Measurements from ENCODE around the gene STAC.

Gene STAC

GRCh38 chr3:36476286-36476942 lies 96.1 kb downstream of the STAC start:
- TF ChIP-seq POLR2AphosphoS5 (IDR thresholded peaks at IDR 0.05; ENCODE audit: borderline replicate concordance, low read depth, low read length) (no peak), EZH2 (IDR thresholded peaks at IDR 0.05) (no peak), FOXP2 (optimal IDR thresholded peaks at IDR 0.05; ENCODE audit: control extremely low read depth, extremely low read length, insufficient read depth) (no peak)
- no peaks in the 10 kb centered on the region for H3K9me3 ChIP-seq (ENCODE audit: low read depth, low read length)
- no peak for DNase-seq (ENCODE audit: low read depth, low spot score)
- H3K9ac ChIP-seq (ENCODE audit: insufficient read length) = no peak overlapping the region
- no peaks in the 10 kb centered on the region for H3K36me3 ChIP-seq (ENCODE audit: insufficient read depth, low read length)
- no peak overlapping the region for H3K27ac ChIP-seq
- no peak overlapping the region for H3K4me3 ChIP-seq

- H3K9me3 ChIP-seq (ENCODE audit: low read depth, low read length) = no peaks in the 10 kb centered on the region
- TF ChIP-seq EZH2 (IDR thresholded peaks at IDR 0.05) (no peak), POLR2AphosphoS5 (IDR thresholded peaks at IDR 0.05; ENCODE audit: borderline replicate concordance, low read depth, low read length) (no peak), FOXP2 (optimal IDR thresholded peaks at IDR 0.05; ENCODE audit: control extremely low read depth, extremely low read length, insufficient read depth) (no peak)
- no peak overlapping the region for H3K9ac ChIP-seq (ENCODE audit: insufficient read length)
- no peak for DNase-seq (ENCODE audit: low read depth, low spot score)
- H3K27ac ChIP-seq = no peak overlapping the region
- H3K4me3 ChIP-seq = no peak overlapping the region
- H3K36me3 ChIP-seq (ENCODE audit: insufficient read depth, low read length) = no peaks in the 10 kb centered on the region
Observed at GRCh38 chr3:36477655-36478054, 97.4 kb downstream of the STAC start.

GRCh38 chr3:36480911-36481648 lies 100.8 kb downstream of the STAC start:
- no peaks in the 10 kb centered on the region for H3K36me3 ChIP-seq (ENCODE audit: insufficient read depth, low read length)
- no peak for DNase-seq (ENCODE audit: low read depth, low spot score)
- no peak overlapping the region for H3K9ac ChIP-seq (ENCODE audit: insufficient read length)
- H3K9me3 ChIP-seq (ENCODE audit: low read depth, low read length) = no peaks in the 10 kb centered on the region
- no peak overlapping the region for H3K27ac ChIP-seq
- TF ChIP-seq POLR2AphosphoS5 (IDR thresholded peaks at IDR 0.05; ENCODE audit: borderline replicate concordance, low read depth, low read length) = no peak
- no peak for TF ChIP-seq EZH2 (IDR thresholded peaks at IDR 0.05)
- TF ChIP-seq FOXP2 (optimal IDR thresholded peaks at IDR 0.05; ENCODE audit: control extremely low read depth, extremely low read length, insufficient read depth) = no peak
- no peak overlapping the region for H3K4me3 ChIP-seq

GRCh38 chr3:36482256-36482655 lies 102.0 kb downstream of the STAC start:
- no peaks in the 10 kb centered on the region for H3K9me3 ChIP-seq (ENCODE audit: low read depth, low read length)
- H3K4me3 ChIP-seq = no peak overlapping the region
- TF ChIP-seq EZH2 (IDR thresholded peaks at IDR 0.05) = no peak
- no peak for TF ChIP-seq POLR2AphosphoS5 (IDR thresholded peaks at IDR 0.05; ENCODE audit: borderline replicate concordance, low read depth, low read length)
- TF ChIP-seq FOXP2 (optimal IDR thresholded peaks at IDR 0.05; ENCODE audit: control extremely low read depth, extremely low read length, insufficient read depth) = no peak
- DNase-seq (ENCODE audit: low read depth, low spot score) = no peak
- no peak overlapping the region for H3K27ac ChIP-seq
- no peaks in the 10 kb centered on the region for H3K36me3 ChIP-seq (ENCODE audit: insufficient read depth, low read length)
- no peak overlapping the region for H3K9ac ChIP-seq (ENCODE audit: insufficient read length)

- no peak for DNase-seq (ENCODE audit: low read depth, low spot score)
- H3K9me3 ChIP-seq (ENCODE audit: low read depth, low read length) = no peaks in the 10 kb centered on the region
- H3K9ac ChIP-seq (ENCODE audit: insufficient read length) = no peak overlapping the region
- no peak overlapping the region for H3K27ac ChIP-seq
- no peak overlapping the region for H3K4me3 ChIP-seq
- TF ChIP-seq POLR2AphosphoS5 (IDR thresholded peaks at IDR 0.05; ENCODE audit: borderline replicate concordance, low read depth, low read length) = no peak
- TF ChIP-seq FOXP2 (optimal IDR thresholded peaks at IDR 0.05; ENCODE audit: control extremely low read depth, extremely low read length, insufficient read depth) = no peak
- TF ChIP-seq EZH2 (IDR thresholded peaks at IDR 0.05) = no peak
- no peaks in the 10 kb centered on the region for H3K36me3 ChIP-seq (ENCODE audit: insufficient read depth, low read length)
Observed at GRCh38 chr3:36482880-36483279, 102.6 kb downstream of the STAC start.

- DNase-seq (ENCODE audit: low read depth, low spot score) = no peak
- Histone ChIP-seq H3K4me3 (no peak overlapping the region), H3K27ac (no peak overlapping the region), H3K36me3 (ENCODE audit: insufficient read depth, low read length) (no peaks in the 10 kb centered on the region), H3K9ac (ENCODE audit: insufficient read length) (no peak overlapping the region), H3K9me3 (ENCODE audit: low read depth, low read length) (no peaks in the 10 kb centered on the region)
- TF ChIP-seq FOXP2 (optimal IDR thresholded peaks at IDR 0.05; ENCODE audit: control extremely low read depth, extremely low read length, insufficient read depth) (no peak), POLR2AphosphoS5 (IDR thresholded peaks at IDR 0.05; ENCODE audit: borderline replicate concordance, low read depth, low read length) (no peak), EZH2 (IDR thresholded peaks at IDR 0.05) (no peak)
Observed at GRCh38 chr3:36483709-36484108, 103.4 kb downstream of the STAC start.

- H3K36me3 ChIP-seq (ENCODE audit: insufficient read depth, low read length) = no peaks in the 10 kb centered on the region
- DNase-seq (ENCODE audit: low read depth, low spot score) = no peak
- no peak overlapping the region for H3K27ac ChIP-seq
- no peaks in the 10 kb centered on the region for H3K9me3 ChIP-seq (ENCODE audit: low read depth, low read length)
- no peak overlapping the region for H3K9ac ChIP-seq (ENCODE audit: insufficient read length)
- H3K4me3 ChIP-seq = no peak overlapping the region
- TF ChIP-seq FOXP2 (optimal IDR thresholded peaks at IDR 0.05; ENCODE audit: control extremely low read depth, extremely low read length, insufficient read depth) (no peak), EZH2 (IDR thresholded peaks at IDR 0.05) (no peak), POLR2AphosphoS5 (IDR thresholded peaks at IDR 0.05; ENCODE audit: borderline replicate concordance, low read depth, low read length) (no peak)
Observed at GRCh38 chr3:36484386-36484785, 104.1 kb downstream of the STAC start.

GRCh38 chr3:36486009-36486795 lies 105.9 kb downstream of the STAC start:
- TF ChIP-seq FOXP2 (optimal IDR thresholded peaks at IDR 0.05; ENCODE audit: control extremely low read depth, extremely low read length, insufficient read depth) (no peak), POLR2AphosphoS5 (IDR thresholded peaks at IDR 0.05; ENCODE audit: borderline replicate concordance, low read depth, low read length) (no peak), EZH2 (IDR thresholded peaks at IDR 0.05) (no peak)
- no peaks in the 10 kb centered on the region for H3K36me3 ChIP-seq (ENCODE audit: insufficient read depth, low read length)
- H3K9me3 ChIP-seq (ENCODE audit: low read depth, low read length) = no peaks in the 10 kb centered on the region
- H3K9ac ChIP-seq (ENCODE audit: insufficient read length) = no peak overlapping the region
- H3K27ac ChIP-seq = no peak overlapping the region
- no peak for DNase-seq (ENCODE audit: low read depth, low spot score)
- no peak overlapping the region for H3K4me3 ChIP-seq

All from SK-N-MC (cell line).